ENCODE results near the gene C10orf62.

DNA sequence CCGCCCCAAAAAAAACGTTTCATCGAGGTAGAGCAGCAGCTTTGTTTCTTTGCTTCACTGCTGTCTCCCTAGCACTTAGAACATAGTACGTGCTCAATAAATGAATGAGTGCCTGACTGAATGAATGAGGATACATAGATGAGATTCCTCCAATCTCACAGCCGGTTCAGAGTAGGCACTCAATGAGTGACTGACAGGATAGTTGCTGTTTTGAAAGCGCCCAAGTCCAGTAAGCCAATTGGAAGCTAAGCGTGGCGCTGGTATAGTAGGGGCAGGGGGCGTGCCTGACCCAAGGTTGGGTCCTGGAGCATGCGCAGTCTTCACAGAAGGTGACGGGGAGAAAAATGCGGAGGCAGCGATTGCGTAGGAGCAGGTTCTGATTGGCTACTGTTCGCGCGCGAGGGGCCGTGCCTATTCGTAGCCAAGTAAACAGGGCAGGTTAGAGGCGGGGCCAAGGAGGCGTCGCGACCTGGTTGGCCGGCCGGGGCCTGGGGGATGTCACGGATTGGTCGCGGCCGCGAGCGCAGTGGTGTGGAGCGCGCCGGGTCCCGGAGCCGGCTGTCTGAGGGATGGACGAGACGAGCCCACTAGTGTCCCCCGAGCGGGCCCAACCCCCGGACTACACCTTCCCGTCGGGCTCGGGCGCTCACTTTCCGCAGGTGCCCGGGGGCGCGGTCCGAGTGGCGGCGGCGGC lies 50.8 kb downstream of the C10orf62 start, which contains the start of gene PI4K2A:
- TF ChIP-seq, protein P1, sequence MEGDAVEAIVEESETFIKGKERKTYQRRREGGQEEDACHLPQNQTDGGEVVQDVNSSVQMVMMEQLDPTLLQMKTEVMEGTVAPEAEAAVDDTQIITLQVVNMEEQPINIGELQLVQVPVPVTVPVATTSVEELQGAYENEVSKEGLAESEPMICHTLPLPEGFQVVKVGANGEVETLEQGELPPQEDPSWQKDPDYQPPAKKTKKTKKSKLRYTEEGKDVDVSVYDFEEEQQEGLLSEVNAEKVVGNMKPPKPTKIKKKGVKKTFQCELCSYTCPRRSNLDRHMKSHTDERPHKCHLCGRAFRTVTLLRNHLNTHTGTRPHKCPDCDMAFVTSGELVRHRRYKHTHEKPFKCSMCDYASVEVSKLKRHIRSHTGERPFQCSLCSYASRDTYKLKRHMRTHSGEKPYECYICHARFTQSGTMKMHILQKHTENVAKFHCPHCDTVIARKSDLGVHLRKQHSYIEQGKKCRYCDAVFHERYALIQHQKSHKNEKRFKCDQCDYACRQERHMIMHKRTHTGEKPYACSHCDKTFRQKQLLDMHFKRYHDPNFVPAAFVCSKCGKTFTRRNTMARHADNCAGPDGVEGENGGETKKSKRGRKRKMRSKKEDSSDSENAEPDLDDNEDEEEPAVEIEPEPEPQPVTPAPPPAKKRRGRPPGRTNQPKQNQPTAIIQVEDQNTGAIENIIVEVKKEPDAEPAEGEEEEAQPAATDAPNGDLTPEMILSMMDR (IDR thresholded peaks at IDR 0.05; ENCODE audit: low read length) = no peak
- no peak for TF ChIP-seq EZH2 (optimal IDR thresholded peaks at IDR 0.05; ENCODE audit: low read depth, low read length)

Data from MM.1S (cell line).